GM18499 (cell line): ENCODE measurements around the gene PRR7.

Experiments used
- ATAC-seq: cut with Tn5 transposase; IDR thresholded peaks from one replicate; pipeline ENCODE4 v1.9.1; 2021; ENCODE audit warnings: moderate number of reproducible peaks; ENCODE audit not compliant: insufficient read depth, unreplicated experiment

PRR7 gene

GRCh38 chr5:177421062-177421798 is 25.4 kb upstream of the PRR7 start:
- ATAC-seq, result no peak

GRCh38 chr5:177423671-177424070 is 22.9 kb upstream of the PRR7 start:
- no peak for ATAC-seq

DNA sequence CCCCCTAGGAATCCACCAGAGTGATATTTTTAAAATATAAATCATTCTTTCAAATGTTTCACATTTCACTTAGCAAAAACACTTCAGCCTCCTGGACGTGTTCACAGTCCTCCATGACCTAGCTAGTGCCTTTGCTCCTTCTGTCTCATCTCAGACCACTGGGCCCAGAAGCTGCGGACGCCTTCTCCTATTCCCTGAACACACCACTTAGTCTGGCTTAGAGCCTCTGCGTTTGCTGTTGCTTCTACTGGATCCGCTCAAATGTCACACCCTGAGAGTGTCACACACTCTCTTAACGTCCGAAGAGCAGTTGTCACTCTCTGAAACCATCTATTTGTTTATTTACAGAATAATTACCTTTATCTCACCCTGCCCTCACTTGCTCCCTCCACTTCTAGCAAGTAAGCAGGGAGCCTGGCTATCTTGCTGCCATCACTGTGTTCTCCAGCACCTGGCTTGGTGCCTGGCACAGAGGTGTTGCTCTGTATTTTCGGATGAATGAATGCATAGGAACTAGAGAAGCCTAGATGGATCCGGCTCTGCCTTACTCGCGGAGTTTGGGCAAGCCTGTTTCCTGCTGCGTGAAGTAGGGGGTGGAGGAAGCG is 21.3 kb upstream of the PRR7 start:
- no peak for ATAC-seq

GRCh38 chr5:177425801-177426565 is 20.6 kb upstream of the PRR7 start:
- peak; percentile 74 for ATAC-seq

- no peak for ATAC-seq
Observed at GRCh38 chr5:177426566-177427210, 19.9 kb upstream of the PRR7 start, which contains the start of gene GRK6. Gene GRK6, plus strand, starts transcription at chr5:177426676. Its CDS starts 170 bp downstream, at chr5:177426846.

GRCh38 chr5:177427211-177427822 is 19.3 kb upstream of the PRR7 start:
- ATAC-seq, result no peak

- ATAC-seq, result no peak
Observed at GRCh38 chr5:177427919-177428573, 18.6 kb upstream of the PRR7 start.

- ATAC-seq, result no peak
Observed at GRCh38 chr5:177428574-177429217, 17.9 kb upstream of the PRR7 start.

DNA sequence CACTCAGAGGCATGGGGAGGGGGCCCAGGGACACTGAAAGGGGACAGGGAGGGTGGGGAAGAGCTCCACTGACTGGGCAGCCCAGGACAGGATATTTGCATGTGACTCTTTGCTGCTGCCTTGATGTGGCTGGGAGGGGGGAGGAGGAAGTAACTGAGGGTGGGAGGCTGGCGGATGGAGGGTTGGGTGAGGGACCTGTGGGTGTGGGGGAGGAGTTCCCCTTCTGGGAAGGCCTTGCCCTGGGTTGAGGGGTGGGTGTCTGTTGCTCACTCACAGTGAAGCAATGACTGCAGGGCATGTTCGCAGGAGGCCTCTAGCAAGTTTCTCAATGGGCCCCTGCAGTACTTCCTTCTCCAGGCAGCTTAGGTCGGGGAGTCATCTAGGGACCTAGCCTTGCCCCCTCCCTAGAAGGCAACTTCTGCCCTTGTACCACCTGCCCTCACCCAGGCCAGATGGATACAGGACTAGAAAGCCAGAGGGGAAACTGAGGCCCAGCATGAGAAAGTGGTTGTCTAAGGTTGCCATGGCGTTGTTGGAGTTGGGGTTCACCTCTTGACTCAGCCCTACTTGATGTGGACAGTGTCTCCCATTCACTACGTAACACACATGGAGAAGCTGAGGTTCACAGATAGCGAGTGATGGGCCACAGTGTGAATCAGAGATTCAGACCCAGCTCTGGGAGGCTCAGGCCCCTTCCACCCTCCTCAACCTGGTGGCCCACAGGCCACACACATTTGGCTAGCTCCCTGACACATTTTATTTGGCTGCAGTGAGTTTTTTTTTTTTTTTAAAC is 17.2 kb upstream of the PRR7 start:
- no peak for ATAC-seq

- ATAC-seq, result no peak
Observed at GRCh38 chr5:177430140-177430951, 16.3 kb upstream of the PRR7 start.

DNA sequence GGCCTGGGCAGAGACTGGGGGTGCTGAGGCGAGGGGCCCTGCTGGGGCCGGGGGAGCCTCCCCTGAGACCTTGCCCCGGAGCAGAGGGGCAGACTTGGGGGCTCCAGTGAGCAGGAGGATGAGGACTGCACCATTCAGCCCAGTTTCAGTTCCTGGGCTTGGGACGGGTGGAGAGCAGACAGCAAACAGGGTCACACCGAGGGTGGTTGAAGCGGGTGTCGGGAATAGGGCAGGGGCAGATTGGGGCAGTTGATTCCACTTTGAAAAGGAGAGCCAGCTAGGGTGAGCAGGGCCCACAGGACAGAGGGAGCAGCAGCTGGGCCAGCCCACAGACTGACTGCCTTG is 15.7 kb upstream of the PRR7 start:
- ATAC-seq, result no peak

GRCh38 chr5:177431317-177432142 is 15.1 kb upstream of the PRR7 start:
- no peak for ATAC-seq

GRCh38 chr5:177432143-177432838 is 14.3 kb upstream of the PRR7 start:
- no peak for ATAC-seq

DNA sequence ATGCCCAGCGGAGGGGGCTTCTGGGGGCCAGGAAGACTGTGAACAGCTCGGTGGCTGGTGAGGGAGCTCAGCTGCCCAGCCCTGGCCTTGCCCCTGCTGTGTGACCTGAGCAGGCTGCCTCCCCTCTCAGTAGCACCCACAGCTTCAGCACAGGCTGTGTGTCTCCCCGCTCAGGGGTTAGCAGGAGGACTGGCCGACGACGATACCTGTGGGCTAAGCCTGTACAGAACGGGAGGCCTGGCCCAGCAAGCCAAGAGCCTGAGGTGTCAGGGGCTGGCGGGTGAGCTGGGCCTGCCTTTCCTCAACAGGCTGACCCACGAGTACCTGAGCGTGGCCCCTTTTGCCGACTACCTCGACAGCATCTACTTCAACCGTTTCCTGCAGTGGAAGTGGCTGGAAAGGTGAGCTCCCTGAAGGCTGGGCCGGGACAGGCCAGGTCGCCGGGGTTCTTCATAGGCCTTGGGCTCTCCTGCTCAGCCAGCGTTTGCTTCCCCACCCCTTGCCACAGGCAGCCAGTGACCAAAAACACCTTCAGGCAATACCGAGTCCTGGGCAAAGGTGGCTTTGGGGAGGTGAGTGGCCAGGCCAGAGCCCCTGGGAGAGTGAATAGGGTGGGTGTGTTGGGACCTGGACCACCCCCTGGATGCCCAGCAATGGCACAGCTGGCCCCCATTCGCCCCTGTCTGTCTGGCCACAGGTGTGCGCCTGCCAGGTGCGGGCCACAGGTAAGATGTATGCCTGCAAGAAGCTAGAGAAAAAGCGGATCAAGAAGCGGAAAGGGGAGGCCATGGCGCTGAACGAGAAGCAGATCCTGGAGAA is 13.6 kb upstream of the PRR7 start:
- no peak for ATAC-seq

DNA sequence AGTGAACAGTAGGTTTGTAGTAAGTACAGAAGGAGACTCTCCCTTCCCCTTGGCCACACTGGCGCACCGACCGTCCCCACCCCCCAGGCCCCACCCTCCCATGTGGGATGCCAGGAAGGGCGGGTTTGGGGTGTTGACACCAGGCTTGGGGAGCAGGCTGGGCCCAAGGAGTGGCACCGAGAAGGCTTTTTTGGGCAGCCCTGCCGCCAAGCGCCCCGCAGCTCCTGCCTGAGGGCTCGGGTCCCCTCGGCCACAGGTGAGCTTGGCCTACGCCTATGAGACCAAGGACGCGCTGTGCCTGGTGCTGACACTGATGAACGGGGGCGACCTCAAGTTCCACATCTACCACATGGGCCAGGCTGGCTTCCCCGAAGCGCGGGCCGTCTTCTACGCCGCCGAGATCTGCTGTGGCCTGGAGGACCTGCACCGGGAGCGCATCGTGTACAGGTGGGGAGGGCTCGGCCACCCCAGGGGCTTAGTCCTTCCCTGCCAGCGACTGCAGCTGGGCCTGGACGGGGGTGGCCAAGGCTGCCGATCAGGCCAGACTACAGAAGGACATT is 12.9 kb upstream of the PRR7 start:
- ATAC-seq, result no peak
